HG03064 (cell line): Measurements from ENCODE around the gene RHOF.
A peak's percentile ranks its signal among the peaks of the same experiment; 100 is the strongest.

Experiments
- ATAC-seq: cut with Tn5 transposase; IDR thresholded peaks from one replicate; pipeline ENCODE4 v1.9.1; 2021; ENCODE audit warnings: low read depth; ENCODE audit not compliant: unreplicated experiment

The RHOF gene, protein sequence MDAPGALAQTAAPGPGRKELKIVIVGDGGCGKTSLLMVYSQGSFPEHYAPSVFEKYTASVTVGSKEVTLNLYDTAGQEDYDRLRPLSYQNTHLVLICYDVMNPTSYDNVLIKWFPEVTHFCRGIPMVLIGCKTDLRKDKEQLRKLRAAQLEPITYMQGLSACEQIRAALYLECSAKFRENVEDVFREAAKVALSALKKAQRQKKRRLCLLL

DNA sequence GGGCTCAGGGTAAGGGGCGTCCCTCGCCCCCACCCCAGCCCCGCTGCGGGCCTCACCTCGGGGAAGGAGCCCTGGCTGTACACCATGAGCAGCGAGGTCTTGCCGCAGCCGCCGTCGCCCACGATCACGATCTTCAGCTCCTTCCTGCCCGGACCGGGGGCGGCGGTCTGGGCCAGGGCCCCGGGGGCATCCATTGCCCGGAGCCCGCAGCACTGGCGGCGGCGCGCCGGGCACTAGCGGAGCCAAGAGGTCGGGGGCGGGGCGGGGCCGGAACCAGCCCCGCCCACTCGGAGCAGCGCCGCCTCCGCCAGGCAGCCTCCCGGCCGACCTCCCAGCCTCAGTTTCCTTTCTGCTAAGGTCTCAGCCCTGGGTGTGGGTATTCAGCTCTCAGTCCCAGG, at the start of gene RHOF:
Gene RHOF, minus strand, starts transcription at position 249 of the 398 bp plus-strand sequence. Its CDS starts 55 bp downstream, at position 194.
- peak; percentile 17 for ATAC-seq

DNA sequence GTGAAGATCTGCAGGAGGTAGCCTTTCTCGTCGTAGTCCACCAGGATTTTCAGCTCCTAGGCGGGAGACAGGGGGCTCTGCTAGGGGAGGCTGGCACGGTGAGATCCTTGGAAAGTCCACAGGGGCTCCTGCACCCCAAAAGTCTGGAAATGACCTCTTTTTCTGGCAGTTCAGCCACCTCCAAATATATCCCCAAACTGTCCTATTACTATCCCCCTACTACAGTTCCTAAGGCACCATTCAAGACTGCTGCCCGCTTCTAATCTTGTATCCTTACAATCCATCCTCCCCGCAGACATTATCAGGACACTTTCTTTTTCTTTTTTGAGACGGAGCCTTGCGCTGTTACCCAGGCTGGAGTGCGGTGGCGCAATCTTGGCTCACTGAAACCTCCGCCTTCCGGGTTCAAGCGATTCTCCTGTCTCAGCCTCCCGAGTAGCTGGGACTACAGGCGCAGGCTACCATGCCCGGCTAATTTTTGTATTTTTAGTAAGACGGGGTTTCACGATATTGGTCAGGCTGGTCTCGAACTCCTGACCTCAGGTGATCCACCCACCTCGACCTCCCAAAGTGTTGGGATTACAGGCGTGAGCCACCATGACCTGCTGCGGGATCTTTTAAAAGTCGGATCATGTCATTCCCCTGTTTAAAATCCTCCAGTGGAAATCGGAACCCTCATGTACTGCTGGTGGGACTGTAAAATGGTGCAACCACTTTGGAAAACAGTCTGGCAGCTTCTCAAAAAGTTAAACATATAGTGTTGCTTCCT, 46.7 kb upstream of the RHOF start:
- no peak for ATAC-seq

DNA sequence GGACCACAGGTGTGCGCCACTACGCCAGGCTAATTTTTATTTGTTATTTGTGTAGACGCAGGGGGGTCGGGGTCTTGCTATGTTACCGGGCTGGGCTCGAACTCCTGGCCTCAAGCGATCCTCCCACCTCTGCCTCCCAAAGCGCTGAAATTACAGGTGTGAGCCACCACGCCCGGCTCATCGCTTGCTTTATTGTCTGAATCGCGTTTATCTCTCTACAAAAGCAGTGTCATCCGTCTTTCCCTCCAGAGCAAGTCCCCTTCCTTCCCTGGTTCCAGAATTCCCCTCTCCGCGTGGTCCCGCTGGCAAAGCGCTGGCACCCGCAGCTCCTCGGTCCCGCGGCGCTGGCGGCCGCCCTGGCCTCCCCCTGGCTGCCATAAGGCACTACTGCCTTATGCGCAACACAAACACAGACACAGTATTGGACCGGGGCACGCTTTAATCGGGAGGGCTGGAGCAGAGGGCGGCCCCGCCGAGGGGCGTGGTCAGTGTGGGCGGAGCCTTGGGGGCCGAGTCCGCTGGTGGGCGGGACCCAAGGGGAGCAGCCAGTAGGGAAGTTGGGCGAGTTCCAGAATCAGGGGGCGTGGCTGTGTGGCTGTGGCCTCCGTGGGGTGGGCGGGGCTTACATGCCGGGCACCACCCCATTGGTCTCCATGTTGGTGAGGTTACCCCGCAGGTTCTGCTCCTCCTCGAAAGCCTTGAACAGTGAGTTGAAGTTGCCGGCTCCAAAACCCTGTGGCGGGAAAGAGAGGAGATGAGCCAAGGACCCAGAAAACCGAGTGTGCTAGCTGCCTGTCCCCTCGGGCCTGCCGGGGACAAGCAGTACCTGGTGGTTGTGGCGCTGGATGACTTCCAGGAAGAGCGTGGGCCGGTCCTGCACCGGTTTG, 45.9 kb upstream of the RHOF start:
- ATAC-seq, result peak; percentile 93

DNA sequence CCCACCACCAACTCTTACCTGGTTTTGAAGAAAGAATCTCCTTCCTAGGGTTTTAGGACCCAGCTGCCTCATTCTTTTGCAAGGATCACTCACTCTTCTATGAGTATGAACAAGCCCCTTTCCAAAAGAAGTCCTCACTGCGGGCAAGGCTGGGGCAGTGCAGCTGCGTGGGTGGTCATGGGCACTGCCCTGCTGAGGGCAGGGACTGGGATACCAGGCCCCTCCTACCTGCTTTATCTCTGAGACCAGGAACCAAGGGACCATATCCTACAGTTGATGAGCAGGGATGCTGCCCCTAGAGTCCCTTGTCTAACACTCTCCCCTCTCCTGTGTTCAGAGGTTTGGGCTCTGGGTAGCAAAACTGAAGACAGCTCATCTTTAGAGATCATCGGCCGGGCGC, 44.6 kb upstream of the RHOF start:
- no peak for ATAC-seq

DNA sequence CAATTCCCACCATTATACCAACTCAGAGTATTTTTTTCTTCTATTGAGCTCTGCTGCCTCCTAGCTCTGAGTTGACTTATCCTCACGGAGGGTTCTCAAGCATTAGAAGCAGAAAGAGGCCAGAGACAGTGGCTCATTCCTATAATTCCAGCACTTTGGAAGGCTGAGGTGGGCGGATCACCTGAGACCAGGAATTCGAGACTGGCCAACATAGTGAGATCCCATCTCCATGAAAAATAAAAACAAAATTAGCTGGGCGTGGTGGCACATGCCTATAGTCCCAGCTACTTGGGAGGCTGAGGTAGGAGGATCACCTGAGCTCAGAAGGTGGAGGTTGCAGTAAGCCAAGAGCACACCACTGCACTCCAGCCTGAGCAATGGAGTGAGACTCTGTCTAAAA, 44.2 kb upstream of the RHOF start:
- no peak for ATAC-seq

DNA sequence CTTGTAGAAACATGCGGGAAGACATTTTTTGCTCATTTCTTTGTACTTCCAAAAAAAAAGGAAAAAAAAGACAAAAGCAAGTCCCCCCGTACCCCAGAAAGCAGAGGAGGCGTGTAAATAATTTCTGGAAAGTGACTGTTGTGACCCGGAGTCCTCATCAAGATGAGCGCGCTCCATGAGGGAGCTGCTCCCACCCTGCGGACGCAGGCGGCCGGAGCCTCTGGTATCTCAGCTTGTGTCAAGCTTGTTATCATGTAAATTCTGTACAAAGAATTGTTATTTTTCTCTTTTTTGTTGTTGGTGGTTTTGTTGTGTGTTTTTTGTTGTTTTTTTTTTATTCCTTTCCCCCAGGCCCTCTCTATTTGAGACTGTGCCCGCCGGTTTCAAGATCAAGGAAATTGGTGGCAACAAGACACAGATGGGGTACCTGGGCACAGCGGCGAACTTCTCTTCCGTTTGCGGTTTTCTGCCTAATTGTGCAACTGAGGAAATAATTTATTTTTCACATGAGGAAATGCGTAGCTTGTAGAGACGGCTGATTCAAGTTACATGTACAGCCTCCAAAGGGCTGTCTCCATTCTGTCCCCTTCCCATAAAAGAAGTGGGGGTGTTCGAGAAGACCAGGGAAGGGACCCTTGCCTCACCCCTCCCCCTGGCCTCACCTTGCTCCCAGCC, 38.2 kb upstream of the RHOF start:
- no peak for ATAC-seq

DNA sequence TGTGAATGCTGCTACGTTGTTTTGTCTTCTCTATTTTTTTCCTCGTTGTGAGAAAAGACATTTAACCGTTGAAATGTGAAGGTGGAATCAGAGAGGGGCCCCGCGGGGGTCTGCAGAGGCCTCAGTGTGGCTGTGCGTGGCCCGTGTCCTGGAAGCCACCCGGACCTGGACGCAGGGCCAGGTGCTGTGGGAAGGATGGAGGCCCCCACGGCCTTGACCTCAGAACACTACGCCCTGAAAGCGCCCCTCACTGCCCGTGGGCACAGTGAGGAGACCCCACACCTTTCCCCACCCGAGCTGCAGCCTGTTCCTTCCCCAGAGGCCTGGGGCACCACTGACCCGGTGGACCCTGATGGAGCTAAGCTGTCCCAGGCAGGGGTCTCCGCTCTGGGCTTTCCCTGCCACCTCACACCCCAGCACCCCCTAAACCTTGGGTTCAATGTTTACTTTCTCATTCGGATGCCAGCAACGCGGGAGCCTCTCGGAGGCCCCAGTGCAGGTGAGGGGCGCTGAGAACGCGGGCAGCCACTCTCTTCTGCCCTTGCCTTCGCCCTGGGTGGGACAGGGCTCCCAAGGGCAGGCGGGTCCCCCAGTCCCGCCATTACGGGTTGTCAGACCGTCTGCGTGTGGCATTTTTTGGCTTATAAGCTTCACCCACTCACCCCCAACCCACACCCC, 37.2 kb upstream of the RHOF start:
- ATAC-seq, result no peak

DNA sequence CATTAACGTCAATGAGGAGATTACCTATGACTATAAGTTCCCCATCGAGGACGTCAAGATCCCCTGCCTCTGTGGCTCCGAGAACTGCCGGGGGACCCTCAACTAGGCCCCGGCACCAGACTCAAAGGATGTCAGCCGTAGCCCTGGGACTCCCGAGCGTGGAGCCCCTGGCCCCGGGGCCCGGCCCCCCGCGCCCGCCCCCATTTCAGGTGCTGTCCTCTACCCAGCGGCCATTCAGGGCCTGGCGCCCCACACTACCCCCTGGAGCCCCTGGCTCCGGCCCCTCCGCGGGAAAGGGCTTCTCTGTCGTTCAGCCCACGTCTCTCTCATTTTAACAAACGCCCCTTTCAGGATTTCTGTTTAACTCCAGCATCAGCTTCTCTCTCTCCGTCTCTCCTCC, 36.6 kb upstream of the RHOF start:
- no peak for ATAC-seq

DNA sequence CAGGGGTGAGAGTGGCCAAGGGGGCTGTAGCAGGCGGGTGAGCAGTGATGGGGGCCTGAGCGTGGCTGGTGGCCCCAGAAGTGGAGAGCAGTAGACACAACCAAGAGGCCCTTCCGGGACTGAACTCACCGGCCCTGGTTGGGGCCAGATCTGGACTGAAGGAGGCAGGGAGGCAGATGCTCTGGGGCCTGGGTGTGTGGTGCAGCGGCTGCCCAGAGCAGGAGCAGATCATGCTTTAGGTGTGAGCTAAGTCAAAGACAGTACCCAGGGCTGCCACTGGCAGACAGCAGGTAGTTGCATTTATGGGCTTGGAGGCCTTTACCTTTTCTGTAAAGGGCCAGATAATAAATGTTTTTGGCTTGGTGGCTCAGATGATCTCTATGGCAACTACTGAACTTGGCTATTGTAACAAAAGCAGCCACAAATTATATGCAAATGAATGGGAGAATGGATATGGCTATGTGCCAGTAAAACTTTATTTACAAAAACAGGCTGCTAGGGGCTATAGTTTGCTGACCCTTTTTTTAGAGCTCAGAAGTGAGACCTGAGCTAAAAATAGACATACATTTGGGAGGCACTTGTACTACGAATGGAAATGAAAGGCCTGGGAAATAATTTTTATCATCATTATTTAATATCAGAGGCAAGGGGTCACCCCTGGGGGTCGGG, 35.9 kb upstream of the RHOF start:
- no peak for ATAC-seq

DNA sequence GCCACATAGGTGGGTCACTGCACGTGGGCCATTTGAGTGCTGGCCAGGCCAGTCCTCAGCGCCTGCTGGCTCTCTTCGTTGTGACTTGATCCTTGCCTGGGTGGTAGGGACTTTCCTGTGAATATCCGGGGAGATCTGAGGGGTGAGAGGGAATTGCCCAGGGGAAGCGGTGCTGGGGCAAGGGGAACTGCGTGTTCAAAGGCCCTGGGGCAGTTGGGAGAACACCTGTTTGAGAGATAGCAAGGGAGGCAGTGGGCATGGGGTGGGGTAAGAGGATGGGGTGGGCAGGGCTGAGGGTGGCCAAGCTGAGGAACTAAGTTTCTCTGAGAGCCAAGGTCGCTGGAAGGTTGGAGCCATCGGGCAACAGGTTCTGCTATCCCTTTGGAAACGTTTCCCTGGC, 35.3 kb upstream of the RHOF start:
- no peak for ATAC-seq

DNA sequence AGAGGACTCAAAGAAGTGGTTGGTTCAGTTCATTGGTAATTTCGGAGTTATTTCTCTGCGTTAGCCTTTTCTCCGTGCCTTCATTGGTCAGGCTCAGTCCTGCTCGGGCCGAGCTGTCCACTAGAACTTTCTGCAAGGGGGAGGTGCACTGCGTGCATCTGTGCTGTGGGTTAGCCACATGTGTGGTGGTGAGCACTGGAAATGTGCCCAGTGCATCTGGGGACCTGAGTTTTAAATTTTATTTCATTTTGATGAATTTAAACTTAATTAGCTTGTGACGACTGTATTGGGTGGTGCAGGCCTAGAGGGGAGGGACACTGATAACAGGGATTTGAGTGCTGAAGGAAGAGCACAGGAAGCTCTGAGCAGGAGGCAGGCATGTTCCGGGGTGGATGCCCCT, 34.8 kb upstream of the RHOF start:
- no peak for ATAC-seq

DNA sequence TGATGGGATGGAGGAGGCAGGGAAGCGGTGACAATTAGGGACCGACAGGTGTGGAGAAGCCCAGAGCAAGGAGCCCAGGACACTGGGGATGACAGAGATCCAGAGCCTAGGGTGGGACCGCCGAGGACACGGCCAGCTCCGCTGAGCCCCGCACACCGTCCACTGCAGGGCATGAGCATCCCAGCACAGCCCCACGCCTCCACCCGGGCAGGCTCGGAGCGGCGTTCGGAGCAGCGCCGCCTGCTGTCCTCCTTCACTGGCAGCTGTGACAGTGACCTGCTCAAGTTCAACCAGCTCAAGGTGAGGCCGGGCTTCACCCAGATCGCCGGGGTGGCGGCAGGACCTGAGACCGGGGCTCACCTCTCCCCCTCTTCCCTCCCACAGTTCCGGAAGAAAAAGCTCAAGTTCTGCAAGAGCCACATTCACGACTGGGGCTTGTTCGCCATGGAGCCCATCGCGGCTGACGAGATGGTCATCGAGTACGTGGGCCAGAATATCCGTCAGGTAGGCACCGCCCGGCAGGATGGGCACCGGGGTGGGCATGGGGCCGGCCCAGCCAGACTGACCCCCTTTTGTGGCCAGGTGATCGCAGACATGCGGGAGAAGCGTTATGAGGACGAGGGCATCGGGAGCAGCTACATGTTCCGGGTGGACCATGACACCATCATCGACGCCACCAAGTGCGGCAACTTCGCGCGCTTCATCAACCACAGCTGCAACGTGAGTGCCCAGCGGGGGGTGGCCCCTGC, 34.0 kb upstream of the RHOF start:
- ATAC-seq, result no peak

DNA sequence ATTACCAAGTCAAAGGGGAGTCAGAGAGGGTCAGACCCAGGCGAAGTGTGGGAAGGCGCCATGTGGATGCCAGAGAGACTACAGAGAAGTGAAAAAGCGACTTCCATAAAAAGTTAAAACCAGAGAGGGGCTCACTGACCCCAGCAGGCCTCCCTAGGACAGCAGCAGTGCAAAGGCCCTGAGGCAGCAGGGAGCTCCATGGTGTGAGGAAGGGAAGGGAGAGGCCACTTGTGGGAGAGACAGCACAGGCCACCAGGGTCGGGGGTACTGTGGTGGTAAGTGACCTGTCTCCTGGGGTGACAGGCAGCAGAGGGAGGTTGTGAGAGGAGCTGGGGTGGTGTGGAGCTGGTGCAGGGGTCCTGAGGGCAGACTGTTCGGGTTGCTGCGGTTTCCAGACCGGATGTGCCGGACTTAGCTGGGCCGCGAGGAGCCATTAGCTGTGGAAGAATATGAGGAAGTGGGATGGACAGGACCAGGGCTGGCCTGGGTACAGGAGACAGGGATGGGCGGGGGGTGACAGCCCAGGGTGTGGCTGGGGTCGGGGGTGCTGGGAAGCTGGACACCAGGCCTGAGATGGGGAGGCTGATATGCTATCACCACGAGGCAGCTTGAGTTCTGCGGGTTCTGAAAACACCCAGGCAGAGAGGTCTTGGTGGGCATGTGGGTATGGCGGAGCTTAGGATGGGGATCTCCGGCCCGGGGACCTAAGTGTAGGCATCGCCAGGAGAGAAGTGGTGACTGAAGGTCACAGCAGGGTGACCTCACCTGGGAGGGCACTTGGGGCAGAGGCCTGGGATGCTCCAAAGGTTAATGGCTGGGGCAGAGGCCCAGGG, 33.0 kb upstream of the RHOF start:
- no peak for ATAC-seq

DNA sequence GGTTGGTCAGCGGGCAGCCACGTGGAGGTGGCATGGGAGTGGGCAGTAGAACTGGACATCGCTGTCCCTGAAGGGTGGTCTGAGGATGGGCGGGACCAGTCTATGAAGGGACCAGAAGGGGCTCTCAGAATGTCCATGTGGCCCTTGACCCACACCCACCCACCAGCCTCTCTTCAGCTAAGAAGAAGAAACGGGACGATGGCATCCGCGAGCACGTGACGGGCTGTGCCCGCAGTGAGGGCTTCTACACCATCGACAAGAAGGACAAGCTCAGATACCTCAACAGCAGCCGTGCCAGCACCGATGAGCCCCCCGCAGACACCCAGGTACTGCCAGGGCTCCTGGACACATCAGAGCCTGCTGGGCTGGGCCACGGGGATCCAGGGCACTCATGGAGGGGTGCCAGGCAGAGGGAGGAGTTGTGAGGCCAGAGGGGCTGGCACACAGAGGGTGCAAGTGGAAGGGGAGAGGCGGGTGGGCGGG, 31.6 kb upstream of the RHOF start:
- ATAC-seq, result no peak

DNA sequence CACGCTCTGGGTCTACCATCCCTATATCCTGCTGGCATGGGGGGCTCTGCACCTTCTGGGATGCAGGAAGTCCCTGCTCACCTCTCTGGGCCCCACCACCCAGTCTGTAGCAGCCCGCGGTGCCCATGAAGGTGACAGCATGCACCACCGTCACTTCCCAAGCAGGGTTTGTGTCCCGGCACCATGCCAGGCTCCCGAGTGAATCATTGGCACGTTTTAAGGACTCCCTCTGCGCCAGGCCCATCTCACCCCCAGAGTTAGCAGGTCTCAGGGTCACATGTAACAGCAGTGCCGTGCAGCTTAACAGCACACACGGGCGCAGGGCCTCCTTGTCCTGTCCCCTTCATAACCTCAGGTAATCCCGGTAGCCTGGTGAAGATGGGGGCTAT, 30.2 kb upstream of the RHOF start:
- no peak for ATAC-seq

DNA sequence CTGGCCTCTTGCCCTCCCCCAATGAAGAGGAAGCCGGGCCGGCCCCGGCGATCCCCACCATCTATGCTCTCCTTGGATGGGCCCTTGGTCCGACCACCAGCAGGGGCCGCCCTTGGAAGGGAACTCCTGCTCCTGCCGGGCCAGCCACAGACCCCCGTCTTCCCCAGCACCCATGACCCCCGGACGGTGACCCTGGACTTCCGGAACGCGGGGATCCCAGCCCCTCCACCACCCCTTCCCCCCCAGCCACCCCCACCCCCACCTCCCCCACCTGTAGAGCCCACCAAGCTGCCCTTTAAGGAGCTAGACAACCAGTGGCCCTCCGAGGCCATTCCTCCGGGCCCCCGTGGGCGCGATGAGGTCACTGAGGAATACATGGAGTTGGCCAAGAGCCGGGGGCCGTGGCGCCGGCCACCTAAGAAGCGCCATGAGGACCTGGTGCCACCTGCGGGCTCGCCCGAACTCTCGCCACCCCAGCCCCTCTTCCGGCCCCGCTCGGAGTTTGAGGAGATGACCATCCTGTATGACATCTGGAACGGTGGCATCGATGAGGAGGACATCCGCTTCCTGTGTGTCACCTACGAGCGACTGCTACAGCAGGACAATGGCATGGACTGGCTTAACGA, 29.7 kb upstream of the RHOF start:
- ATAC-seq, result no peak

DNA sequence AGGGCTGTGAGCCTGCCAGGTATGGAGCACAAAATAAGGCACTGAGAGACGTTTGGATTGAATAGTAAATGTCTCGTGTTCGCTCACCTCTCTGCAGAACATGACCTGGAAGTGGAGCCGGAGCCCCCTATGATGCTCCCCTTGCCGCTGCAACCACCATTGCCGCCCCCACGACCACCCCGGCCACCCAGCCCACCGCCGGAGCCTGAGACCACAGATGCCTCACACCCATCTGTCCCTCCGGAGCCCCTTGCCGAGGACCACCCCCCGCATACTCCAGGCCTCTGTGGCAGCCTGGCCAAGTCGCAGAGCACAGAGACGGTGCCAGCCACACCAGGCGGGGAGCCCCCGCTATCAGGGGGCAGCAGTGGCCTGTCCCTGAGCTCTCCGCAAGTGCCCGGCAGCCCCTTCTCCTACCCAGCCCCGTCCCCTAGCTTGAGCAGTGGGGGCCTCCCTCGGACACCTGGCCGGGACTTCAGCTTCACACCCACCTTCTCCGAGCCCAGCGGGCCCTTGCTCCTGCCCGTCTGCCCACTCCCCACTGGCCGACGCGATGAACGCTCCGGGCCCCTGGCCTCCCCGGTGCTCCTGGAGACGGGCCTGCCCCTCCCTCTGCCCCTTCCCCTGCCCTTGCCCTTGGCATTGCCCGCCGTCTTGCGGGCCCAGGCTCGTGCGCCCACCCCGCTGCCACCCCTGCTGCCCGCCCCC, 29.1 kb upstream of the RHOF start:
- no peak for ATAC-seq
